Activated CD8-positive, alpha-beta memory T cell treated with anti-CD3 and anti-CD28 coated beads, Interleukin-2, amount 50 U/mL, for 4 hours (primary cell): ENCODE measurements around the gene MFAP2.

Source experiments
- DNase-seq: peaks from one replicate; pipeline ENCODE4 v3.0.0-alpha.2; 2020

Gene MFAP2

DNA sequence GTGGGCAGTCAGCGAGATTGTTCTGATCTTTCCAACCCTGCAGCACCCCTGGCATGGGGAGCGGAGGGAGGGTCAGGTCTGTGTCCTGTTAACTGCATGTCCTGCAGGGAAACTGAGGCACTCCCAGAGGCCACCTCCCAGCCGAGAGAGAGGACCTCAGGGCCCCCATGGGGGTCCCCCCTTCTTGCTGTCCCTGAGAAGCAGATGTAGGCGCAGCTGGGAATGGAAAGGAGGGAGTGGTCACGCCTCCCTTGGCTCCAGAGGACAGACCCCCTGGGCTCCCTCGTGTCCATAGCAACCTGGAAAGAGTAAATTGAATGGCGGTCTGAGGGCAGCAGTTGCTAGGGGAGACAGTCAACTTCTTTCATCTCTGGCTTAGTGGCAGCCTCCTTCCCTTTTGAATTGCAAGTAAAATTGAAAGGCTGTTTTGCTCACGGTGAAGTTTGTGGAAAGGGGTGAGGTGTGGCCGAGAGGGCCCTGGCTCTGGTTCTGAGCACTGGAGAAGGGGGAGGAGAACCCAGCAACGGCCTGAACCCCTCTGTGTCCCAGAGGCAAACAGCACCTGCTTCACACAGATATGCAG, 53.8 kb downstream of the MFAP2 start:
- no peak for DNase-seq

DNA sequence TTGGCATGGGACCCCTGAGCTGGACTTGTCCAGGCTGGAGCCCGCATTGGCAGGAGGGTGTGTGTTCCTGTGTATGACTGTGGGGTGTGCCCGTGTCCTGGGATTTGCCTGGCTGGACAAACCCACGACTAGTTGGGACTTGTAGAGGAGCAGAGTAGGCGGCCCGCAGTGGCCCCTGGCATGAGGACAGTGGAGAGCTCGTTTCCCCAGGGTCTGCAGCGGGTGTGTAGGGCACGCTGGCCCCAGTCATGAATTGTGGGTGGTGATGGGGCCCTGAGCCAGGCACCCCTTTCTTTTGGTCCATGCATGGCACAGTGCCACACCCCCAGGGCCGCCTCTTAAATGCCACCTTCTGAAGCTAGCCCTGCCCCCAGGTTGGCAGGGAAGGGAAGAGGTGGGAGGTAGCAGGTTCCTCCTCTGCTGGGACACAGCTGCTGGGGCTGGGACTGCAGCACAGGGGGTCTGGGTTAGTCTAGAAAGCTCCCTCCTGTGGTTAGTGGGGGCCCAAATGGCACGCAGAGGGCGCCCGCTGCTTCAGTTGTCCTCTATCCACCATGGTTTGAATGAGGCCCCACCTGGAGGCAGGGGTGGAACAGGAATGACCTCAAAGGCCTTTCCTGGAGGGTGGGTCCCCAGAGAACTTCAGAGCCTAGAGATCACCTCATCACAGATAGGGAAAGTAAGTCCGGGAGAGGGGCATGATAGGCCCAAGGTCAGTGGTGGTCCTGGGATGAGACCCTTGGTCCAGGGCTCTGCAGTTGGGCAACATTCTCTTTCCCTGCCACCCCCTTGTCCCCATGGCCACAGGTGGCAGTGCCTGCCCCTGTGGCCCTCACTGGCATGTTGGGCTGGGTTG, 54.6 kb downstream of the MFAP2 start:
- DNase-seq, result no peak

DNA sequence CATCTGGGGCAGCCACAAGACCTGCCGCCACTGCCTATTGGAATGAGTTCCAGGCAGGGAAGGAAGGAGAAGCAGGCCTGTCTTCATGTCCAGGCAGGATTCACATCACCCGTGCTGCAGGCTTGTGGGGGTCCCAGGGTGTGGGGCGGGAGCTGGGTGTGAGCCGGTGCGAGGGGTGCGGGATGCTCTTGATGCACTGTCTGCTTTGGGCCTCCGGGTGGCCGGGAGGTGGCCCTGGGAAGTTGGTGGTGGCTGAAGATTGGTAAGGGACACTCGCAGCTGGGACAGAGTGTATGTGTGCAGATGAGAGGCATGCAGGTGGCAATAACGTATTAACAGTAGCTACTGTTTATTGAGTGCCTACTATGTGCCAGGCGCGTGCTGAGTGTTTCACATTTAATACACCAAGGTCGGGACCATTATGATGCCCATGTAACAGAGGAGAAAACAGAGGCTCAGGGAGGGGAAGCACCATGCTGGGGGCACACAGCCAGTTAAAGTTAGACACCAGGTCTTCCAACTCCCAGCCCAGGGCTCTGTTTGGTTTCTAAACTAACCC, 55.4 kb downstream of the MFAP2 start:
- DNase-seq, result no peak
